Spleen (tissue), 11 donors: ENCODE data around the gene ANO2. TPM values are rescaled to one million over a fixed set of nuclear protein-coding genes. Genes with fewer than 3 reads are reported as not detected.

Experiments used
- DNase-seq: peaks from one replicate; pipeline ENCODE4 v3.0.0-alpha.2; 2020
- H3K27ac ChIP-seq, 8 donors: fragments of 200-600 bp; sonication (generic) in 7 of 8; 1 replicate in 4 of 8; 2 replicates in 4 of 8; pipeline versions ENCODE4 v1.5.0 to v1.8.0; 2016 to 2021; ENCODE audit warnings: inconsistent platforms in 4 of 8, mild to moderate bottlenecking in 4 of 8, moderate library complexity in 1 of 8
- H3K27me3 ChIP-seq, 7 donors: fragments of 200-600 bp; sonication (generic) in 6 of 7; replicated peaks in 1 of 7; 1 replicate in 4 of 7; 2 replicates in 3 of 7; pipeline versions ENCODE4 v1.5.0 to v1.8.0; 2016 to 2021; ENCODE audit warnings: inconsistent platforms in 3 of 7, mild to moderate bottlenecking in 1 of 7
- H3K36me3 ChIP-seq, 6 donors: fragments of 200-600 bp; sonication (generic) in 5 of 6; 1 replicate in 4 of 6; 2 replicates in 2 of 6; pipeline versions ENCODE4 v1.5.0 to v1.8.0; 2016 to 2021; ENCODE audit warnings: inconsistent platforms in 2 of 6
- H3K4me1 ChIP-seq, 6 donors: fragments of 200-600 bp; sonication (generic) in 5 of 6; 1 replicate in 3 of 6; 2 replicates in 3 of 6; pipeline versions ENCODE4 v1.5.0 to v1.8.0; 2016 to 2021; ENCODE audit warnings: inconsistent platforms in 3 of 6
- H3K4me3 ChIP-seq, 8 donors: fragments of 200-600 bp; sonication (generic) in 7 of 8; 1 replicate in 4 of 8; 2 replicates in 4 of 8; pipeline versions ENCODE4 v1.5.0 to v1.8.0; 2016 to 2021; ENCODE audit warnings: inconsistent platforms in 4 of 8, mild to moderate bottlenecking in 4 of 8, moderate library complexity in 2 of 8
- H3K9me3 ChIP-seq, 8 donors: fragments of 200-600 bp; sonication (generic) in 7 of 8; 1 replicate in 4 of 8; 2 replicates in 4 of 8; pipeline versions ENCODE4 v1.5.0 to v1.8.0; 2016 to 2021; ENCODE audit warnings: inconsistent platforms in 4 of 8
- CTCF ChIP-seq, 11 experiments: fragments of 200-600 bp in 7 of 11; fragments of 450-650 bp in 4 of 11; sonication (generic) in 4 of 11; IDR thresholded peaks in 8 of 11; conservative IDR thresholded peaks in 3 of 11; 1 replicate in 7 of 11; 2 replicates in 4 of 11; pipeline versions ENCODE4 v1.4.0 to v1.8.0; 2016 to 2021; ENCODE audit warnings: antibody characterized with exemption in 11 of 11, inconsistent platforms in 4 of 11, mild to moderate bottlenecking in 1 of 11
- POLR2A ChIP-seq, 3 donors: fragments of 450-650 bp; IDR thresholded peaks; one replicate each; pipeline ENCODE4 v1.5.1; 2017; ENCODE audit warnings: antibody characterized with exemption in 3 of 3, mild to moderate bottlenecking in 1 of 3
- POLR2AphosphoS5 ChIP-seq, 3 donors: sonication (generic); formaldehyde crosslinking; IDR thresholded peaks; one replicate each; pipeline ENCODE4 v1.5.1; 2017; ENCODE audit warnings: antibody characterized with exemption in 3 of 3
- WGBS, 5 donors: extraction: QIAGEN DNeasy Blood & Tissue Kit in 3 of 5; methylation state at CpG; one replicate each; pipeline versions ENCODE4 v1.1.5 to v1.1.7; 2013 to 2018; 5-methylcytosine and 5-hydroxymethylcytosine counted together
- intact Hi-C: fragments of 100-400 bp; cut with DNase I; formaldehyde crosslinking; loops from one replicate; pipeline ENCODE4 v1.15.0; 2023; ENCODE audit warnings: low total_unique reads
- polyA plus RNA-seq, 3 donors: library from polyadenylated mRNA; stranded (reverse); fragments of 200-250 nt; gene quantifications; one replicate each; pipeline ENCODE4 v1.2.1, GENCODE V29; 2013
- total RNA-seq, 7 donors: library from RNA; depleted of rRNA in 3 of 7; stranded (reverse); fragments of >200 nt in 3 of 7; fragmentation: NEBNext Ultra II Directional in 4 of 7; extraction: Animal tissue kit (Norgen Biotek cat#: 25700) in 4 of 7; gene quantifications; one replicate each; pipeline versions ENCODE4 v1.1.0 to v1.2.1, GENCODE V29; 2016 to 2021
- donor health status: healthy with polysubstance abuse.
- donor health status: DM: no; HTN: no; CAD: no; lungs with moderate emphysema.
- donor health status: DM: no; HTN: no; CAD: no.
- donor health status: Bipolar disorder and iron deficiency.
- donor health status: healthy.
- donor health status: DM: no; HTN: no; CAD: no.
- donor health status: DM: yes; HTN: yes; CAD: no.

The ANO2 gene
- total and polyA plus RNA-seq, 10 donors: 1.1 to 35.1 (median 14.2) TPM

GRCh38 chr12:5907807-5908206 lies 37.3 kb downstream of the ANO2 start:
- WGBS, 5 donors: 45 to 50% (median 47%) methylated on average over 9 to 10 of the region's 10 CpGs
- TF ChIP-seq POLR2AphosphoS5 (IDR thresholded peaks at IDR 0.05) (no peak), POLR2A (IDR thresholded peaks at IDR 0.05) (no peak), CTCF (IDR thresholded peaks at IDR 0.05 in 8 of 11, conservative IDR thresholded peaks at IDR 0.05 in 3 of 11) (no peak)
- Histone ChIP-seq H3K9me3 (no peaks in the 10 kb centered on the region), H3K4me3 (no peak overlapping the region), H3K36me3 (no peaks in the 10 kb centered on the region), H3K27me3 (peaks cover 0 to 19% (median 0%) of the 10 kb centered on the region in 7 donors), H3K4me1 (no peaks in the 10 kb centered on the region), H3K27ac (no peak overlapping the region)
- DNase-seq: no peak
- intact Hi-C loops: no loop called here

GRCh38 chr12:5905757-5906156 lies 39.3 kb downstream of the ANO2 start:
- 85 to 95% (median 91%) methylated on average over 4 of the region's 4 CpGs for WGBS, 5 donors
- DNase-seq: no peak
- H3K4me1 ChIP-seq: no peaks in the 10 kb centered on the region
- TF ChIP-seq POLR2A (IDR thresholded peaks at IDR 0.05) (no peak), POLR2AphosphoS5 (IDR thresholded peaks at IDR 0.05) (no peak), CTCF (IDR thresholded peaks at IDR 0.05 in 8 of 11, conservative IDR thresholded peaks at IDR 0.05 in 3 of 11) (no peak)
- H3K4me3 ChIP-seq: no peak overlapping the region
- peaks cover 0 to 14% (median 0%) of the 10 kb centered on the region in 7 donors for H3K27me3 ChIP-seq
- H3K27ac ChIP-seq: no peak overlapping the region
- H3K36me3 ChIP-seq: no peaks in the 10 kb centered on the region
- H3K9me3 ChIP-seq: no peaks in the 10 kb centered on the region
- intact Hi-C loops: no loop called here

- intact Hi-C loops: no loop called here
- H3K4me3 ChIP-seq: no peak overlapping the region
- no peaks in the 10 kb centered on the region for H3K9me3 ChIP-seq
- H3K27me3 ChIP-seq: peaks cover 0 to 17% (median 0%) of the 10 kb centered on the region in 7 donors
- H3K4me1 ChIP-seq: no peaks in the 10 kb centered on the region
- TF ChIP-seq POLR2A (IDR thresholded peaks at IDR 0.05) (no peak), CTCF (IDR thresholded peaks at IDR 0.05 in 8 of 11, conservative IDR thresholded peaks at IDR 0.05 in 3 of 11) (no peak), POLR2AphosphoS5 (IDR thresholded peaks at IDR 0.05) (no peak)
- no peak for DNase-seq
- no peak overlapping the region for H3K27ac ChIP-seq
- 74 to 85% (median 81%) methylated on average over 6 of the region's 6 CpGs for WGBS, 5 donors
- H3K36me3 ChIP-seq: no peaks in the 10 kb centered on the region
Observed at GRCh38 chr12:5904969-5905368, 40.1 kb downstream of the ANO2 start.

- no peak overlapping the region for H3K27ac ChIP-seq
- no peak overlapping the region for H3K4me3 ChIP-seq
- H3K4me1 ChIP-seq: no peaks in the 10 kb centered on the region
- H3K9me3 ChIP-seq: no peaks in the 10 kb centered on the region
- peaks cover 0 to 22% (median 0%) of the 10 kb centered on the region in 7 donors for H3K27me3 ChIP-seq
- intact Hi-C loops: no loop called here
- WGBS, 5 donors: 70 to 86% (median 83%) methylated on average over 7 to 11 of the region's 11 CpGs
- DNase-seq: no peak
- no peak for TF ChIP-seq POLR2AphosphoS5 (IDR thresholded peaks at IDR 0.05)
- no peak for TF ChIP-seq CTCF (IDR thresholded peaks at IDR 0.05 in 8 of 11, conservative IDR thresholded peaks at IDR 0.05 in 3 of 11)
- no peak for TF ChIP-seq POLR2A (IDR thresholded peaks at IDR 0.05)
- no peaks in the 10 kb centered on the region for H3K36me3 ChIP-seq
Observed at GRCh38 chr12:5904441-5904840, 40.6 kb downstream of the ANO2 start.
